NCI-H1417 treated with DMSO at 0.1 percent for 48 hours (cell line): ENCODE measurements around the gene SNRPA.
"Not testable (repeated sequence)": the region's sequence is repeated elsewhere in the genome, so short reads cannot be mapped to it uniquely, and the experiment has no call there.

Experiments used
- DNase-seq: peaks from one replicate; lab custom pipeline; 2025; lab: John Stamatoyannopoulos, UW

The SNRPA gene

DNA sequence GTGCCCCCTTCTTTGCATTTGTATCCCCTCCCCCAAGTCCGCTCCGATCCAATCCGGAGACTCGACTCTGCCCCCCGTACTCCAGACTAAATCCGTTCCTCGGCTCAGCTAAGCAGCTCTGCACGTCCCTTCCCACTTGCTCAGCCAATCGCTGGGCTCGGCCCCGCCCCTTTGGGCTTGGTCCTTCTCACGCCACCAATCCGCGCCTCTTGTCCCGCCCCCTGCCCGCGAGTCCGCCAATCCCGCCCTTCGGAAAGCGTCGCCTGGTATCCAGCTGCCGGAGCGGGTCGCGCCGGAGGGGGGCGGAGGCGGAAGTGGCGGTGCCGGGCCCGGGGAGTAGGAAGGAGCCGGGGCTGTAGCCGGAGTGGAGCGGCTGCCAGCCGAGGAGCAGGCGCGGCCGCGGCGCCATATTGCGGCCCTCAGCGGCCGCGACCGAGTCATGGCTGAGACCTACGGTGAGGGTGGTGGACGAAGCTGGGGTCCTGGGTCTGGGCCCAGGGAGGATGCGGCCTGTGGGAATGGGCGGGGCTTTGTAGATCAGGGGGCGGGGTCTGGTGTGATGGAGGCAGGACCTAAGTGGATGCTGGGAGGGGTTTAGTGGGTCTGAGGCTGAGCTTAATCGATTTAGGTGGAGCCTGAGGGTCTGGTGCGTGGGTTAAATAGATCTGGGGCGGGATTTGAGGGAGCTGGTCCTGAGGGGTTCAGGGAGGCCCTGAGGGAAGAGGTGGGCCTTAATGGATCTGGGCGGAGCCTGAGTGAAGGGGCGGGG is 27.1 kb downstream of the SNRPA start, which contains the start of gene RAB4B:
Gene RAB4B, plus strand, starts transcription at position 311 of the 769 bp plus-strand sequence. Its CDS starts 129 bp downstream, at position 440.
- DNase-seq, result peak; percentile 93

- DNase-seq, result no peak
These were observed 27.8 kb downstream of the SNRPA start for GRCh38 chr19:40778706-40779284.

DNA sequence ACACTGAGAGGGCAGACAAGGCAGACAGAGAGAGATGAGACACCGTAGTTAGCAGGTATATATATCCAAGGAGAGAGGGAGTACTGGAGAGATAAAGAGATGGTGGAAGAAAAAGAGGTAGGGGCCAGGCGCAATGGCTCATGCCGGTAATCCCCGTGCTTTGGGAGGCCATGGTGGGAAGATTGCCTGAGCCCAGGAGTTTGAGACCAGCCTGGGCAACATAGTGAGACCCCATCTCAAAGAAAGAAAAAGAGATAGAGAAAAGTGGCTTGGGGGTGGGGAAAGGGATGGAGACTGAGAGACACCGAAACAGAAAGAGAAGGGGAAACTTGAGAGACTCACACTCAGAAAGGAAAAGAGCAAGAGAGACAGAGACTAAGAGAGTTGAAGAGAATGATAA is 29.6 kb downstream of the SNRPA start:
- no peak for DNase-seq

GRCh38 chr19:40781140-40781539 is 30.1 kb downstream of the SNRPA start:
- DNase-seq, result no peak

DNA sequence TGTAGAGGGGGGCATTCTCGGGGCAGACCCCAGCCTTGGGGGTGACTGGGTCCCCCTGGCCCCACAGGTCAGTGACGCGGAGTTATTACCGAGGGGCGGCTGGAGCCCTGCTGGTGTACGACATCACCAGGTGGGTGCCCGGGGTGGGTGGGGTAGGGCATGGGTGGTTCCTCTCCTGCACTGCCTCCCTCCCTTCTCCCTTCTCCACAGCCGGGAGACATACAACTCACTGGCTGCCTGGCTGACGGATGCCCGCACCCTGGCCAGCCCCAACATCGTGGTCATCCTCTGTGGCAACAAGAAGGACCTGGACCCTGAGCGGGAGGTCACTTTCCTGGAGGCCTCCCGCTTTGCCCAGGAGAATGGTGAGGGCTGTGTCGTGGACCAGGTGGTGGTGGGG is 32.7 kb downstream of the SNRPA start:
- DNase-seq, result no peak

DNA sequence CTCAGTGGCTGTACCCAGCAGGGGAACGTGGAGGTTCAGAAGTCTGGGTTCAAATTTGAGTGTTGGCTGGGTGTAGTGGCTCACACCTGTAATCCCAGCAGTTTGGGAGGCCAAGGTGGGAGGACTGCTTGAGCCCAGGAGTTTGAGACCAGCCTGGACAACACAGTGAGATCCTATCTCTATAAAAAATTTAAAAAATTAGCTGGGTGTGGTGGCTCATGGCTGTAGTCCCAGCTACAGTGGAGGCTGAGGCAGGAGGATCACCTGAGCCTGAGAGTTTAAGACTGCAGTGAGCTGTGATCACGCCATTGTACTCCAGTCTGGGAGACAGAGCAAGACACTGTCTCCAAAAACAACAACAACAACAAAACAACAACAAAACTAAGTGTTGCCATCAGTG is 33.1 kb downstream of the SNRPA start:
- not testable (repeated sequence) for DNase-seq

DNA sequence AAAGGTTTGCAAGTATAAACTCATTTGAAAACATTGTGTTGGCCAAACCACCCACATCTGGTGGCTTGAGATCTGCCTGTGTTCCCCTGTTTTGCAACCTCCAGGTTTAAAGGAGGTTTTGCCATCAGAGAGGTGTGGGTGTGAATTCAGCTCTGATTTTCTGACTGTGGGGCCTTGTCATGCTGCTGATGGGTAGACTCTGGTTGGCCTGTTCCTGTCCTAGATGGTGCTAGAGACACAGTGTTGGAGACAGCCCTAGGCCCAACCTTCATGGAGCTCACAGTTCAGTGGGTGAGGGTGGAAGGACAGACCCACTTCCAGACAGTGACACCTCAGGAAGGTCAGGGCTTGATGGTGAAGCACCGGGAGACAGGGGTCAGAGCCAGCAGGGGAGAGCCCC is 34.5 kb downstream of the SNRPA start:
- DNase-seq, result no peak

DNA sequence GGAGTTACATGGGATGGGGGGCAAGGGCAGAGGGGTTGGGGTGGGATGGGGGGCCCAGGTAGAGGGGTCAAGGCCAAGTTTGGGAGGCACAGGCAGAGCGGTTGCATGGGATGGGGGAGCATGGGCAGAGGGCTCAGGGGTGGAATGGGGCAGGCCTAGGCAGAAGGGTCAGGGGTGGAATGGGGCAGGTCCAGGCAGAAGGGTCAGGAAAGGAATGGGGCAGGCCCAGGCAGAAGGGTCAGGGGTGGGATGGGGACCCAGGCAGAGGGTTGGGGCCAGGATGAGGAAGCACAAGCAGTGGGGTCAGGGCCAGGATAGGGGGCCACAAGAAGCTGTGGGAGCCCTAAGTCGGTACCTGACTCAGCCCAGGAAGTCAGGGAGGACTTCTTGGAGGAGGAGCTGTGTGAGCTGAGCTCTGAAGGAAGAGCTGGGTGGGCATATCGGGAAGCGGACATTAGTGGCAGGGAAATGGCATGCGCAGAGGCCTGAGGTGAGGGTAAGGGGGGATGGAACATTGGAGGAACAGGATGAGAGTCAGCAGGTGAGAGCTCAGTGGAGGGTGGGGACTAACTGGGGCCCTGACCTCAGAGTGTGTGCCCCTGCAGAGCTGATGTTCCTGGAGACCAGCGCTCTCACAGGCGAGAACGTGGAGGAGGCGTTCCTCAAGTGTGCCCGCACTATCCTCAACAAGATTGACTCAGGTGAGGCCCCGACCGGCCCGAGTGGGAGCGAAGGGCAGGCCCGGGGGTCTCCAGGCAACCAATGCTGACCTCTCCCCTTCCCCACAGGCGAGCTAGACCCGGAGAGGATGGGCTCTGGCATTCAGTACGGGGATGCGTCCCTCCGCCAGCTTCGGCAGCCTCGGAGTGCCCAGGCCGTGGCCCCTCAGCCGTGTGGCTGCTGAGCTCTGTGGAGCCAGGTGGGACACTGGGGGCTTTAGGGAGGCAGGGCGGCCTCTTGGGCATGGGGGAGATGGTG is 35.3 kb downstream of the SNRPA start:
- no peak for DNase-seq

- no peak for DNase-seq
These were observed 40.3 kb downstream of the SNRPA start for GRCh38 chr19:40791349-40791748.

- DNase-seq, result no peak
These were observed 41.0 kb downstream of the SNRPA start for GRCh38 chr19:40791996-40792395.

DNA sequence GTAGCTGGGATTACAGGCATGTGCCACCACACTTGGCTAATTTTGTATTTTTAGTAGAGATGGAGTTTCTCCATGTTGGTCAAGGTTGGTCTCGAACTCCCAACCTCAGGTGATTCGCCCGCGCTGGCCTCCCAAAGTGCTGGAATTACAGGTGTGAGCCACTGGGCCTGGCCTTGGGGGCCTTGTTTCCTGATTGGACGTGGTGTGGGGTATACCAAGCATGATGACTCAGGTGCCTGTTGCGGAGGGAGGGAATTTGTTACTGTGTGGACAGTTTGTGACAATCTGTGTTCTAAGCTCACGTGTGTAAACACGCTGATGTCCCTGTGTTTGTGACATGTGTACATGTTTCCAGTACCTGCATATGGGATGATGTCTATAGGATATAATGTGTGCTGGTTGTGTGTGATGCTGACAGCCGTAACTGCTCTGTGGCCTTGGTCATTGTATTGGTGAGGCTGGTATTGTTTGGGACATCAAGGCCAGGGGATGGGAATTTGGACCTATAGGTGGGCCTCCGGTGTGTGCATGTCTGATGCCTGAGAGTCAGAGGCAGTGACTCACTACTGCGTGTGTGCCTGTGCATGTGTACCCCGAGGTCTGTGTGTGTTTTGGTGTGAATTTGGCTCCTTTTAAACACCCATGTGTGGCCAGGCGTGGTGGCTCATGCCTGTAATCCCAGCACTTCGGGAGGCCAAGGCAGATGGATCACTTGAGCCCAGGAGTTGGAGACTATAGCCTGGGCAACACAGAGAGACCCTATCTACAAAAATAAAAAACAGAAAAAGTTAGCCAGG is 46.4 kb downstream of the SNRPA start:
- DNase-seq, result no peak

GRCh38 chr19:40797963-40798682 is 47.1 kb downstream of the SNRPA start:
- peak; percentile 7 for DNase-seq

DNA sequence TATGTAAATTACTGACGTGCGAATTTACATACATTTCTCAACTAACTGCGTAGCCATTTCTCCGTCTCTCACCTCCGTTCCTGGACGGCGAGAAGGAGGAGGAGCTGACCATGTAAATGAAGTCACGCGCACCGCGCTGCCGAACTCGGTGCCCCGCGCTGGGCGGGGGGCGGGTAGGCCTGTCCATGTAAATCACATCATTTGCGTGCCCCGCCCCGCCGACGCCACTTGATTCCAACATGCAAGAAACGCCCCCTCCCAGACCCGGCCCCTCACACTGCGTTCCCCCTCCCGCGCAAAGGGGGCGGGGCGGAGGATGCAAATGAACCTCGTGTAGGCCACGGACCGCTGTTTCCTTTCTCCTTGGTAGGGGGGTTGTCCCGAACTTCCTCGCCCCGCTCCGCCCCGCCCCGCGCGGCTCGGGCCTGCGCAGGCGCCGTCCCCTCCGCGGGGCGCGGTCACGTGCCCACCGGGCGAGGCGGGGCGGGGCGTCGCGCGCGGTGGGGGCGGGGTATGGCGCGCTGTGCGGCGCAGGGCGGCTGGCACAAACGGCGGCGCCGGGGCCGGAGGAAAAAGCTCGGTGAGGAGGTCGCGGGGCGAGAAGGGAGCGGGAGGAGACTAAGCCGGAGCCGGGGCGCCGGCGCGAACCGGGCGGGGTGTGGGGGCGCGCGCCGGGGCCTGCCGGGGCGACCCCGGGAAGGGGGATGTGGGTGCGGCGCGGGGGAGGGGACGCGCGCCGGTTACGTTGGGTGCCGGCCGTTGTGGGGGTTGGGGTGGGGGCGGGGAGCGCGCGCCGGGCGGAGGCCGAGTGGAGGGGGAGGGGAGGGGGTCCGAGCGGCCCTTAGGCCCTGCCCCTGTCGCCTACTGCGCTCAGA is 47.9 kb downstream of the SNRPA start, which contains the start of gene EGLN2:
Gene EGLN2, plus strand, starts transcription at position 509 of the 875 bp plus-strand sequence. CDS start 1,382 bp downstream, outside the sequence.
- peak; percentile 93 for DNase-seq

DNA sequence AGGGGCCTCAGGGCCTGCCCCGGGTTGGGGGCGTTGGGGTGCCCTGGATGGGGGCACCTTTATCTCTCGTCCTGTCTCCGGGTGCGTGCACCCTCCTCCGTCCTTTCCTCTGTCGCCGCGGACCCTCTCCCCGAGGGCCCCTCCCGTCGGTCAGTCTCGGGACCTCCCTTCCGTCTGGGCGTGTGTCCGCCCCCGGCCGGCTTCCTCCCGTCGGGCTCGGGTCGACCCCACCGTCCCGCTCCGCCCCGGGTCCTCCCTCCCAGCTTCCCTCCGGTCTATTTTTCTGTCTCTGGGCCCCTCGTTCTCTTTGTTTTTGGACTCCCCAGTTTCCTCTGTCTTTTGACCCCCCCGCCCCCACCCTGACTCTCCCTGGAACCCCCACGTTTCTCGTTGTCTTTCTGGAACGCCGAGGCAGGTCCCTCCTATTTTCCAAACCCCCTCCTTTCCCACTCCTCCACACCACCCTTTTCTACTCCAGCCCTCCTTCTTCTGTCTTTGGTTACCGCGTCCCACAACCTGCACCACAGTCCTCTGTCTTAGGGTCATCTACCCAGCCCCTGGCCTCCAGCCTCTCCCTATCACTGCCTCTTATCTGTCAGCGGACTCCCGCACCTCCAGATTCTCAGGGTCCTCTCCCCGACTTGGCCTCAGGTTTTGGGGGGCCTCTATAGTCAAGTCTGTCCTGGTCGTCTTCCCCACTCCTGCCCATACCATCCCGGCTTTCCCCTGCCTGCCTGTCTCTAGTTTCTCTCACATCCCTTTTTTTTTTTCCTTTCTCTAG is 48.7 kb downstream of the SNRPA start:
- no peak for DNase-seq

DNA sequence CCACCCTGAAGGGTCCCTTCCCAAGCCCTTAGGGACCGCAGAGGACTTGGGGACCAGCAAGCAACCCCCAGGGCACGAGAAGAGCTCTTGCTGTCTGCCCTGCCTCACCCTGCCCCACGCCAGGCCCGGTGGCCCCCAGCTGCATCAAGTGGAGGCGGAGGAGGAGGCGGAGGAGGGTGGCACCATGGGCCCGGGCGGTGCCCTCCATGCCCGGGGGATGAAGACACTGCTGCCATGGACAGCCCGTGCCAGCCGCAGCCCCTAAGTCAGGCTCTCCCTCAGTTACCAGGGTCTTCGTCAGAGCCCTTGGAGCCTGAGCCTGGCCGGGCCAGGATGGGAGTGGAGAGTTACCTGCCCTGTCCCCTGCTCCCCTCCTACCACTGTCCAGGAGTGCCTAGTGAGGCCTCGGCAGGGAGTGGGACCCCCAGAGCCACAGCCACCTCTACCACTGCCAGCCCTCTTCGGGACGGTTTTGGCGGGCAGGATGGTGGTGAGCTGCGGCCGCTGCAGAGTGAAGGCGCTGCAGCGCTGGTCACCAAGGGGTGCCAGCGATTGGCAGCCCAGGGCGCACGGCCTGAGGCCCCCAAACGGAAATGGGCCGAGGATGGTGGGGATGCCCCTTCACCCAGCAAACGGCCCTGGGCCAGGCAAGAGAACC is 49.5 kb downstream of the SNRPA start:
- DNase-seq, result no peak

DNA sequence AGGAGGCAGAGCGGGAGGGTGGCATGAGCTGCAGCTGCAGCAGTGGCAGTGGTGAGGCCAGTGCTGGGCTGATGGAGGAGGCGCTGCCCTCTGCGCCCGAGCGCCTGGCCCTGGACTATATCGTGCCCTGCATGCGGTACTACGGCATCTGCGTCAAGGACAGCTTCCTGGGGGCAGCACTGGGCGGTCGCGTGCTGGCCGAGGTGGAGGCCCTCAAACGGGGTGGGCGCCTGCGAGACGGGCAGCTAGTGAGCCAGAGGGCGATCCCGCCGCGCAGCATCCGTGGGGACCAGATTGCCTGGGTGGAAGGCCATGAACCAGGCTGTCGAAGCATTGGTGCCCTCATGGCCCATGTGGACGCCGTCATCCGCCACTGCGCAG is 50.0 kb downstream of the SNRPA start:
- no peak for DNase-seq

DNA sequence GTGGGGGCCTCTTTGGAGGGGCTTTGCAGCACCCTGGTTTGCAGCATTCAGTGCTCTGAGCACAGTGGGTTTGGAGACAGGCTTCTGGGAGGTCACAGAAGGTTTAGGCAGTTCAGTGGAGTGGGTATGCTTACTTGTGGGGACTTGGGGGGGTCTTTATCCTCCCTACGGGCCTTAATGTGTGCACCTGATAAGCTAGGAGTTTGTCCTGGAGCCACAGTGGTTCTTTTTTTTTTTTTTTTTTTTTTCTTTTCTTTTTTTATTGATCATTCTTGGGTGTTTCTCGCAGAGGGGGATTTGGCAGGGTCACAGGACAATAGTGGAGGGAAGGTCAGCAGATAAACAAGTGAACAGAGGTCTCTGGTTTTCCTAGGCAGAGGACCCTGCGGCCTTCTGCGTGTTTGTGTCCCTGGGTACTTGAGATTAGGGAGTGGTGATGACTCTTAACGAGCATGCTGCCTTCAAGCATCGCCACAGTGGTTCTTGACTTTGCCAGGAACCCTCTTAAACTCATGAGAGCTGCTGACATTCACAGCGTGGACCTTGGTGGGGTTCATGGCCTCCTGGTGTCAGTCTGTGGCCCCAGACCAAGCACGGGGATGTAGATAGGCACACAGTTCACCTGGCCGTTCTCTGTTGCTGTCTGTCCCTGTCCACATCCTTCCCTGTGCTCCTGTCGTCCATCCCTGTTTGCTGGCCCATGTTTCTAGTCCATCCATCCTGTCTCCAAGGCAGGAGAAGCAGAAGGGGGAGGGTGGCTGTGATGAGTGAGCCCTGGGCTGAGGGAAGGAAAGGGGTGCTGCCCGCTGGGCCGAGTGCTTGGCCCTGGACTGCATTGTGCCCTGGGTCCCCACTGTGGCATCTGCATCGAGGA is 50.7 kb downstream of the SNRPA start:
- no peak for DNase-seq
